NCI-H1048 (cell line): Measurements from ENCODE around the gene DLEC1.
"Not testable (repeated sequence)": the region's sequence is repeated elsewhere in the genome, so short reads cannot be mapped to it uniquely, and the experiment has no call there.

Experiments
- DNase-seq: peaks from one replicate; lab custom pipeline; 2025; lab: John Stamatoyannopoulos, UW

DLEC1 gene

GRCh38 chr3:38038447-38038911, 529 bp upstream of the DLEC1 start:
- DNase-seq = no peak

- no peak for DNase-seq
These were observed 872 bp downstream of the DLEC1 start for GRCh38 chr3:38039899-38040261.

DNA sequence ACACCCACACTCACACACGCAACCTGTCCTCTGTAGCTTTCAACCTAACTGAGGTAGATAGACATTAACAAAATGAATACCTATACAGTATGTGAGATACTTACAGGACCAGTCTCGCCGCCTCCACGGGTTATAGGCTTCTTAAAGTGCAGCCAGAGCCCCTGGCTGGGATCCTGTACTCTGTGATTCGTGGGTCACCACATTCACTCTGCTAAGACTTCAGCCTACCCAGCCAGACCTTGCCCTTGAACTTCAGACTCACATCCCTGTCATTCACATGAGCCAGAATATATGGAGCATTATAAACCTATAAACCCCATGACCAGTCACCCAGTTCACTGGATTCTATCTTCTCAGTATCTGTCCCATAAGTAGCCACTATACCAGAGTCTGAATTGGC, 1.4 kb downstream of the DLEC1 start:
- DNase-seq = no peak

GRCh38 chr3:38043486-38043885, 4.5 kb downstream of the DLEC1 start:
- DNase-seq = no peak

- DNase-seq = no peak
These were observed 7.0 kb downstream of the DLEC1 start for GRCh38 chr3:38046027-38046426.

GRCh38 chr3:38046821-38047220, 7.8 kb downstream of the DLEC1 start:
- no peak for DNase-seq

DNA sequence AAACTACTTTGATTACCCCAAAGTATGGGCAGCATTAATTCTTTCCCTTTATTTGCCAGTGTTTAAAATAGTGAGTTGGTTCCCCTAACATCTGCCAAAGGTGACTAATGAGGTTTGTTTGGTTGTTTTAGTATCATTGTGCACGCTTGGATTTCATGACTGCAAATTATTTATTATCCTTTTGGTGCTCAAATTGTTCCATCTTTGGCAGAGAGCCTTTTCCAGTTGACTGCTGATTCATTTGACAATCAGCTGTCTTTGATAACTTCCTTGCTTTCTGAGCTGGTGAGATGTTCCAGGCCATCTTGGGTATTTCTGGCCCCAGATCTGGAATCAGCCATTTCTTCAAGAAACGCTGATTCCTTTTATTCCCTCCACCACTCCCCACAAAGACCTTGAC, 8.9 kb downstream of the DLEC1 start:
- DNase-seq = no peak

DNA sequence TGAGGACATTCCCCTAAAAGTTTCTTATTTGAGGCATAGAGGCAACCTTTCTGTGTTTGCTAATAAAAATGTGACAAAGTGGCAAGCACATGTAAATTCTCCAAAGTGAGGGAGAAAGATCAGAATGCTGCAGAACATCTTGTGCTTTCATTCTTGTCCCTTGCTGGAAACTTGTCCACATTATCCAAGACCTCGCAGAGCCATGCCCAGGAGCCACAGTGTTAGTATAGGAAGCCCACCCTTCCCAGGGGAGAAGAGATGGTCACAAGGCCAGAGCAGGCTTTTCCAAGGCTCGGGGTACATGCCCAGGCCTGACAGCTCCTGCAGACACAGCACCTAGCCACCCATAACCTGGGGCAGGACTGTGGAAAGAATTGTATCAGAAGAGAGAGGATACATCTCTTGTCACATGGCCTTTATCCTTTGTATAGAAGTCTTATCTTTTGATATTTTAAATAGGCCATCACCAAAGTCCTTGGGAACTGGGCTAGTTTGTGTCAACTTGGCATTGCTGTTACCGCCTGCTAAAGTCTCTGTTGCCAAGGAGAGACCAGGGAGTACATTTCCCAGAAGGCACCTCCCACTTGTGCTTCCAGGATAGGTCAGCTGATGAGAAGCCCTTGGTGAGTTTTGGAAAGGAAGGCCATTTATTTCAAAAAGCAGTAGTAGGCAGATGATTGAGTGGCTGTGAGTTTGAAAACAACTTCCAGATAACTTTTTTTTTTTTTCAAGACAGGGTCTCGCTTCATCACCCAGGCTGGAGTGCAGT, 10.5 kb downstream of the DLEC1 start:
- DNase-seq = no peak

DNA sequence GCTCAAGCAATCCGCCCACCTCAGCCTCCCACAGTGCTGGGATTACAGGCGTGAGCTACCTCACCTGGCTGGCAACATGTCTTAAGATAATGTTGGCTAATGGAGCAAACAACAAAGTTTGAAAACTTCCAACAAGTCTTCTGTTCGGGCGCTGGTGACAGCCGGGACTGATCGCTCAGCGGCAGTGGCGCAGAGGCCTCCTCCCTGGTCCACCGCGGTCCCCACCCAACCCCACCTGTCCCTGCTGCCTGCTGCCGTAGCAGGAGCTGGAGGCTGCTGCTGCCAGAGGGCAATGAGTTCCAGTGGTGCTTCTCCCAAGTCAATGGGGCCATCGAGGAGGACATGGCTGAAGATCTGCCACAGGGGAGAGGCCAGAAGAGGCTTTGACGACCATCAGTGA, 12.1 kb downstream of the DLEC1 start:
- DNase-seq = no peak

DNA sequence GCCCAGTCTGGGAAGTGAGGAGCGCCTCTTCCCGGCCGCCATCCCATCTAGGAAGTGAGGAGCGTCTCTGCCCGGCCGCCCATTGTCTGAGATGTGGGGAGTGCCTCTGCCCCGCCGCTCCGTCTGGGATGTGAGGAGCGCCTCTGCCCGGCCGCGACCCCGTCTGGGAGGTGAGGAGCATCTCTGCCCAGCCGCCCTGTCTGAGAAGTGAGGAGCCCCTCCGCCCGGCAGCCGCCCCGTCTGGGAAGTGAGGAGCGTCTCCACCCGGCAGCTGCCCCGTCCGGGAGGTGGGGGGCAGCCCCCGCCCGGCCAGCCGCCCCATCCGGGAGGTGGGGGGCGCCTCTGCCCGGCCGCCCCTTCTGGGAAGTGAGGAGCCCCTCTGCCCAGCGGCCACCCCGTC, 14.3 kb downstream of the DLEC1 start:
- DNase-seq = not testable (repeated sequence)

DNA sequence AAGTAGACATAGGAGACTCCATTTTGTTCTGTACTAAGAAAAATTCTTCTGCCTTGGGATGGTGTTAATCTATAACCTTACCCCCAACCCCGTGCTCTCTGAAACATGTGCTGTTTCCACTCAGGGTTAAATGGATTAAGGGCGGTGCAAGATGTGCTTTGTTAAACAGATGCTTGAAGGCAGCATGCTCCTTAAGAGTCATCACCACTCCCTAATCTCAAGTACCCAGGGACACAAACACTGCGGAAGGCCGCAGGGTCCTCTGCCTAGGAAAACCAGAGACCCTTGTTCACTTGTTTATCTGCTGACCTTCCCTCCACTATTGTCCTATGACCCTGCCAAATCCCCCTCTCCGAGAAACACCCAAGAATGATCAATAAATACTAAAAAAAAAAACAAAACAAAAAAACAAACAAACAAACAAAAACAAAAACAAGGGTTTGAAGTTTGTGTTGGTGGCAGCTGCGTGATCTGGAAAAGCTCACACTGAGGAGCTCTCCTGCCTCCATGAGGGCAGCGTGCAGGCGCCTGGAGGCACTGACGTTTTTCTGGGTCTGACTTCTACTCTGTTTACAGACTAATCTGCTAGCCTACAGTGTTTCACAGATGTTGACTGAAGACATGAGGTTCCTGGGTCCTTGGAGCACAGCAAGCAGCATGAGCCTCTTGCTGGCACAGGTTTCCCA, 14.9 kb downstream of the DLEC1 start:
- DNase-seq = not testable (repeated sequence)

GRCh38 chr3:38054499-38055001, 15.5 kb downstream of the DLEC1 start:
- no peak for DNase-seq

- no peak for DNase-seq
These were observed 20.1 kb downstream of the DLEC1 start for GRCh38 chr3:38059148-38059547.

DNA sequence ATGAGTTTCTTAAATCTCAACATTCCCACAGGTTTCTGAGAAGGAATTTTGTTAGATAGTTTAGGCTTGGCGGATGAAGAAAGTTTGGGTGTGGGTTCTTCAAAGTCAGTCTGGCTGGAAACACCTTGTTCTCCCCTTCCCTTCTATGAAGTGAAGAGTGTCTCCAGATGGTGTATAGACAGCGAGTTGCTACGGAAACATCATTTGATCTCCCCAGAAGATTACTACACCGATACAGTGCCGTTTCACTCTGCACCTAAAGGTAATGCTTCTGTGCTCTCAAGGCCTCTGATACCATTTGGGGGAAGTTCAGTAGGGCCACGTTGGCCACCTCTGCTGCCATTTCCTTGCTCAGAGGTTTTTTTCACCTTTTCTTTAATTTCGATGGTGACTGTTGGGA, 20.6 kb downstream of the DLEC1 start:
- no peak for DNase-seq

DNA sequence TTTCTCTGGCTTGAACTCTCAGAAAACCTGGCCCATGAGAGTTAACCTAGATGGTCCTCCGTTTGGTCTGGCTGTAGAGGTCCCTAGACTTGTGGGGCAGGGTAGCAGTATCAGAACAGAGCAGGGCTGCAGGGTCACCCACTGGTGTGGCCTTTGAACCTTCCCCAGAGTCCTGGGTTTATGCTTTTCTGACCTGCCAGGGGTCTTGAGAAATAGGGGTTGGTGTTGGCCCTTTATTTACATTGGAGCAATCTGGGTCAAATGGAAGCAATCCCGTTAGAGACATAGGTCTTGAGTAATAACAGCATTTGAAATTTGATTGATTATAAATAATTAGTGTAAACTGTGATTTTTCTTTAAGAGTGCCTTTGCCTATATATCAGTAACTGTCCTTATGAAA, 23.8 kb downstream of the DLEC1 start:
- DNase-seq = no peak

- not testable (repeated sequence) for DNase-seq
These were observed 25.4 kb downstream of the DLEC1 start for GRCh38 chr3:38064453-38064852.

- DNase-seq = no peak
These were observed 28.7 kb downstream of the DLEC1 start for GRCh38 chr3:38067508-38068233.

- DNase-seq = no peak
These were observed 31.0 kb downstream of the DLEC1 start for GRCh38 chr3:38070013-38070412.

DNA sequence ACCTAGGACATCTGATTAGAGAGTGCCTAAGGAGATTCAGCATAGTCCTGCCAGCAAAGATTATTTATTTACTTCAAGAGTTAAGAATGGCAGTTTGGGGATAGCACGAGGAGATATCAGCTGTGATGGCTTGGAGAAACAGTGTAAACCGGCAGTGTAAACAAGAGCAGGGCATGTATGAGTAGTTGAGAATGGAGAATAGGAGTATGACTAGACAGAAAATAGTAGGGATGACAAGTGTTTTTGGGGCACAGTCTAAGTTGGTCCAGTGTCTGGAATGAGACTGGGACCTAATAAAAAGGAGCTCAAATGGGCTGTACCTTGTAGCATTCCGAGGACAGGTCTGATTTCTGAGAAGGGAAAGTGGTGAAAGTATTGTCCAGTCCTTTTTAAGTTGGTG, 38.1 kb downstream of the DLEC1 start:
- DNase-seq = not testable (repeated sequence)

- DNase-seq = not testable (repeated sequence)
These were observed 43.3 kb downstream of the DLEC1 start for GRCh38 chr3:38082296-38082695.

- not testable (repeated sequence) for DNase-seq
These were observed 44.2 kb downstream of the DLEC1 start for GRCh38 chr3:38083254-38083653.

- no peak for DNase-seq
These were observed 44.9 kb downstream of the DLEC1 start for GRCh38 chr3:38083871-38084333.
